Fibroblast of mammary gland (primary cell): Measurements from ENCODE around the gene DMKN.
"Not testable (repeated sequence)": the region's sequence is repeated elsewhere in the genome, so short reads cannot be mapped to it uniquely, and the experiment has no call there.

ENCODE experiments used
- DNase-seq: peaks from one replicate; pipeline ENCODE4 v3.0.0-alpha.2; 2010; ENCODE audit warnings: low read depth
- H3K4me3 ChIP-seq: 2 replicates; pipeline ENCODE4 v1.5.1; 2011; ENCODE audit warnings: low read depth, mild to moderate bottlenecking, low read length, moderate library complexity; ENCODE audit not compliant: control insufficient read depth
- CTCF ChIP-seq: conservative IDR thresholded peaks from 2 replicates; pipeline ENCODE4 v1.5.1; 2011; ENCODE audit warnings: low read depth, low read length, inconsistent platforms; ENCODE audit not compliant: control insufficient read depth, insufficient read depth

DMKN gene

GRCh38 chr19:35466259-35466658 is 47.2 kb downstream of the DMKN start:
- TF ChIP-seq CTCF: no peak
- no peak overlapping the region for H3K4me3 ChIP-seq
- DNase-seq: no peak

GRCh38 chr19:35462956-35463355 is 50.5 kb downstream of the DMKN start:
- DNase-seq, H3K4me3 ChIP-seq: not testable (repeated sequence)

- TF ChIP-seq CTCF: no peak
- no peak overlapping the region for H3K4me3 ChIP-seq
Measured at GRCh38 chr19:35462476-35462953, 50.9 kb downstream of the DMKN start.

DNA sequence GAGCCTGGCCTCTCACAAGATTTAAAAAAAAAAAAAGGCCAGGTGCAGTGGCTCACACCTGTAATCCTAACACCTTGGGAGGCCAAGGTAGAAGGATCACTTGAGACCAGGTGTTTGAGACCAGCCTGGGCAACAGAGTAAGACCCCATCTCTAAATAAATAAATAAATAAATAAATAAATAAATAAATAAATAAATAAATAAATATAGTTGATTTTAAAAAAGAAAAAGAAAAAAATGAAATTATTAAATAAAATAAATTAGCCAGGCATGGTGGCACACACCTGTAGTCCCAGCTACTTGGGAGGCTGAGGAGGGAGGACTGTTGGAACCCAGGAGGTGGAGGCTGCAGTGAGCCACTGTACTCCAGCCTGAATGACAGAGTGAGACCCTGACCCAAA is 51.7 kb downstream of the DMKN start:
- not testable (repeated sequence) for H3K4me3 ChIP-seq, DNase-seq

More at GRCh38 chr19:35462476-35462953, 50.9 kb downstream of the DMKN start:
- DNase-seq: no peak

DNA sequence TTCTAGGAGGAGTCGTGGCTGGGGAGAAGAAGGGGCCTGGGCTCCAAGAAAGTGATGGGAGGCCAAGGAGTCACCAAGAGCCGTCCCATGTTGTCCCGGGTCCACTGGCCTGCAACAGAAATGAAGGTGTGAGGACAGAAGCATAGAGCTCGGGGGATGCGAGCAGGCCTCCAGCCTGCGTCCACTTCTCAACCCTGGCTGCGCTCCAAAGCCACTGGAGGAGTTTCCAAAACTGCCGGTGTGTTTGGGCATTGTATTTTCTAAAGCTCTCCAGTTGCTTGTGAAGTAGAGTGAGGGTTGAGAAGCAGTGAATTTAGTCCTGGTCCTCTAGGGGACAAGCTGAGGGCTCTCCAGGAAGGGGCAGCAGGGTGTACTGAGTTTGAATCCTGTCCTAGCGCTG is 52.4 kb downstream of the DMKN start:
- no peak for TF ChIP-seq CTCF
- no peak for DNase-seq

GRCh38 chr19:35460608-35461007 is 52.8 kb downstream of the DMKN start:
- no peak for TF ChIP-seq CTCF
- H3K4me3 ChIP-seq: no peak overlapping the region
- no peak for DNase-seq

More for the DNA sequence above, 52.4 kb downstream of the DMKN start:
- no peak overlapping the region for H3K4me3 ChIP-seq

- H3K4me3 ChIP-seq: no peak overlapping the region
- no peak for TF ChIP-seq CTCF
- DNase-seq: peak; percentile 77
Measured at GRCh38 chr19:35459414-35460082, 53.9 kb downstream of the DMKN start.
